Common myeloid progenitor, CD34-positive (primary cell): ENCODE data around the gene BLTP3B.
A peak's percentile ranks its signal among the peaks of the same experiment; 100 is the strongest.

Source experiments
- CTCF ChIA-PET: fragments of 350-600 bp; sonication (Branson Sonifier 250); formaldehyde crosslinking; loops from one replicate; lab custom pipeline; 2021; ENCODE audit warnings: antibody characterized with exemption; lab: Charles Lee
- POLR2A ChIA-PET: fragments of 350-600 bp; sonication (Branson Sonifier 250); formaldehyde crosslinking; loops from one replicate; lab custom pipeline; 2021; ENCODE audit warnings: antibody characterized with exemption; lab: Charles Lee
- DNase-seq, 3 donors: peaks; one replicate each; pipeline versions ENCODE4 v3.0.0 to v3.0.0-alpha.2; 2013
- H3K27ac ChIP-seq, 2 experiments: 1 replicate in 1 of 2; 2 replicates in 1 of 2; pipeline ENCODE4 v1.7.0; 2013; ENCODE audit warnings: inconsistent platforms in 2 of 2, low read length in 2 of 2, mild to moderate bottlenecking in 2 of 2, low read depth in 1 of 2, moderate library complexity in 1 of 2; ENCODE audit not compliant: severe bottlenecking in 2 of 2, insufficient read depth in 1 of 2, poor library complexity in 1 of 2
- H3K27me3 ChIP-seq, 5 experiments: replicated peaks in 2 of 5; 1 replicate in 3 of 5; 2 replicates in 2 of 5; pipeline versions ENCODE4 v1.6.1 to v1.7.0; 2013; ENCODE audit warnings: low read length in 4 of 5, mild to moderate bottlenecking in 2 of 5, moderate library complexity in 2 of 5, inconsistent platforms in 1 of 5; ENCODE audit not compliant: insufficient read depth in 5 of 5, control insufficient read depth in 4 of 5
- H3K36me3 ChIP-seq, 4 experiments: 1 replicate in 2 of 4; 2 replicates in 2 of 4; pipeline versions ENCODE4 v1.6.1 to v1.7.0; 2013; ENCODE audit warnings: low read length in 3 of 4, control low read depth in 1 of 4, mild to moderate bottlenecking in 1 of 4; ENCODE audit not compliant: control insufficient read depth in 4 of 4, insufficient read depth in 4 of 4
- H3K4me1 ChIP-seq, 4 experiments: 1 replicate in 3 of 4; 2 replicates in 1 of 4; pipeline versions ENCODE4 v1.6.1 to v1.7.1; 2013; ENCODE audit warnings: low read length in 3 of 4, mild to moderate bottlenecking in 3 of 4, control low read depth in 1 of 4, inconsistent platforms in 1 of 4, moderate library complexity in 1 of 4; ENCODE audit not compliant: control insufficient read depth in 4 of 4, insufficient read depth in 4 of 4; ENCODE audit errors: control extremely low read depth in 1 of 4
- H3K4me3 ChIP-seq, 7 experiments: 1 replicate in 4 of 7; 2 replicates in 3 of 7; pipeline versions ENCODE4 v1.5.1 to v1.7.0; 2013; ENCODE audit warnings: mild to moderate bottlenecking in 7 of 7, low read length in 6 of 7, moderate library complexity in 6 of 7, inconsistent platforms in 2 of 7, low read depth in 2 of 7, control low read depth in 1 of 7; ENCODE audit not compliant: insufficient read depth in 4 of 7, control insufficient read depth in 1 of 7; ENCODE audit errors: extremely low read depth in 1 of 7
- H3K9me3 ChIP-seq, 5 experiments: 1 replicate in 4 of 5; 2 replicates in 1 of 5; pipeline versions ENCODE4 v1.6.1 to v1.7.1; 2013; ENCODE audit warnings: low read length in 4 of 5, mild to moderate bottlenecking in 2 of 5, inconsistent platforms in 1 of 5, low read depth in 1 of 5, moderate library complexity in 1 of 5; ENCODE audit not compliant: control insufficient read depth in 4 of 5, insufficient read depth in 2 of 5; ENCODE audit errors: control extremely low read depth in 1 of 5
- WGBS: methylation state at CpG from one replicate; pipeline ENCODE4 v1.1.5; 2013; ENCODE audit not compliant: insufficient coverage; 5-methylcytosine and 5-hydroxymethylcytosine counted together

BLTP3B gene

GRCh38 chr12:100170313-100170858 is 27.7 kb upstream of the BLTP3B start:
- H3K9me3 ChIP-seq, result peaks cover 0 to 8% (median 0%) of the 10 kb centered on the region in 5 experiments
- WGBS, result 97% methylated on average over 4 of the region's 7 CpGs
- H3K4me1 ChIP-seq, result no peaks in the 10 kb centered on the region
- H3K4me3 ChIP-seq, result no peak overlapping the region
- CTCF ChIA-PET, result no interaction called here
- H3K36me3 ChIP-seq, result peaks cover 0 to 12% (median 6%) of the 10 kb centered on the region in 4 experiments
- POLR2A ChIA-PET, result no interaction called here
- DNase-seq, result no peak
- H3K27me3 ChIP-seq, result no peaks in the 10 kb centered on the region
- H3K27ac ChIP-seq, result no peak overlapping the region

GRCh38 chr12:100169345-100169744 is 26.7 kb upstream of the BLTP3B start:
- ChIA-PET POLR2A (no interaction called here), CTCF (interaction anchor here (0.6 to 1.7 kb wide), 4 partner anchors 11 to 16 kb away, joined by 3 to 4 read pairs (median 3); no protein-coding TSS in a partner anchor)
- no peak for DNase-seq
- Histone ChIP-seq H3K27ac (no peak overlapping the region), H3K27me3 (no peaks in the 10 kb centered on the region), H3K4me3 (no peak overlapping the region), H3K36me3 (peaks cover 0 to 12% (median 6%) of the 10 kb centered on the region in 4 experiments), H3K9me3 (peaks cover 0 to 8% (median 0%) of the 10 kb centered on the region in 5 experiments), H3K4me1 (peaks cover 0 to 4% (median 1%) of the 10 kb centered on the region in 4 experiments)
- WGBS, result 98% methylated on average over 9 of the region's 9 CpGs

DNA sequence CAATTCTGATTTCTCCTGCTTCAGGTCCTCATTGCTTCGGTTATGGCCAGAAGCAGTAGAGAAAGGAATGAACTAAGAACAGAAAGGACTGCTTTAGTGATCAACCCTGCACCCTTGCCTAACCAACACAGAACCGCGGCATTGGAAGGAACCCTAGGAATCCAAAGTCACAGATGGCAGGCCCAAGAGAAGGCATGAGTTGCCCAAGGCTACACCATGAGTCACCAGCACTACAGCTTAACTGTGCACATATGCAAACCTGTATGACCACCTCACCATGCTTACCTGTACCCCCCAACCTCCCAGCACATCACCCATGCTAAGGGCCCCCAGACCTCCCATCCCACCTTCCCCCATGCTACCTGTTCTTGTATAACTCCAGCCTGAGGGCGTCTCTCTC is 25.9 kb upstream of the BLTP3B start:
- no peak for DNase-seq
- Histone ChIP-seq H3K36me3 (peaks cover 0 to 12% (median 5%) of the 10 kb centered on the region in 4 experiments), H3K27me3 (no peaks in the 10 kb centered on the region), H3K4me1 (peaks cover 0 to 11% (median 7%) of the 10 kb centered on the region in 4 experiments), H3K4me3 (no peak overlapping the region), H3K9me3 (peaks cover 0 to 8% (median 0%) of the 10 kb centered on the region in 5 experiments), H3K27ac (no peak overlapping the region)
- CTCF ChIA-PET, result interaction anchor here (1.2 to 1.7 kb wide), 2 partner anchors 14 to 16 kb away, joined by 3 to 4 read pairs; no protein-coding TSS in a partner anchor
- 83% methylated on average over 4 of the region's 4 CpGs for WGBS
- POLR2A ChIA-PET, result no interaction called here

DNA sequence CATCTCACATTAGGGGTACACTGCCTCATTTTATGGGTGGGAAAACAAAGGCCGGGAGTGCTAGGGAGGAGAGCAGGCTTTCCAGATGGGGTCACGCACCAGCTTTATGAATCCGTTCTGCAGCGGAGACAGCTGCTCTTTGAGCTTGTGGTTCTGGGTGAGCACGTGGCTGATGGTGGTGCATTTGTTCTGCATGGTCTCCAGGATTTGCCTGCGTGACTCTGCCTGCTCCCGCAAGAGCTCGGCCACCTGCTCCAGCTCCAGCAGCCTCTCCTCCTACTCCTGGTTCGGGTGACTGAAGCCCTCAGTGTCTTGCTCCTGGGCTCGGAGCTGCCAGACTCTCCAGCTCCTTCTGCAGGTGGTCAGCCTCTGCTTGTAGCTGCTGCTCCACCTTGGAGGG is 23.6 kb upstream of the BLTP3B start:
- 97% methylated on average over 10 of the region's 10 CpGs for whole genome bisulfite sequencing
- Histone ChIP-seq H3K27ac (no peak overlapping the region), H3K36me3 (peaks cover 0 to 3% (median 0%) of the 10 kb centered on the region in 4 experiments), H3K4me3 (no peak overlapping the region), H3K27me3 (no peaks in the 10 kb centered on the region), H3K4me1 (peaks cover 0 to 16% (median 10%) of the 10 kb centered on the region in 4 experiments), H3K9me3 (no peaks in the 10 kb centered on the region)
- ChIA-PET POLR2A (no interaction called here), CTCF (interaction anchor here (5.2 kb wide), 1 partner anchor 13 kb away, joined by 33 read pairs; no protein-coding TSS in a partner anchor)
- no peak for DNase-seq

DNA sequence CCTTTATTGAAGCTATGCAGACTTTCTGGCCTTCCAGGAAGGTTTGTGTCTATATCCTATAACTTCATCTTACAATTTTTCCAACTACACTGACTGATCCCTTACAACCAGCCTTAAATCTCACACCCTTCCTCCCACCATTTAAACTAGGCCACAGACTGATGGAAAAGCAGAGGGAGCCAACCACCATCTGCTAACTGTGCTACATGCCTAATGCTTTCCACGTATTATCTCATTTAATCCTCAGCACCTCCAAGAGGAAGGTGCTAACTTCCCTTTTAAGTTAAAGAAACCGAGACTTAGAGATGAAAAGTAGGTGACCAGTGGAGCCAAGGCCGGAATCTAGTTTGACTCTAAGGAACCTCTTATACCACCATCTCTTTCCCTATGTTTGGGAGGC is 22.7 kb upstream of the BLTP3B start:
- ChIA-PET POLR2A (no interaction called here), CTCF (interaction anchor here (0.6 to 5.2 kb wide), 3 partner anchors 12 to 1726 kb away, joined by 3 to 33 read pairs (median 3); no protein-coding TSS in a partner anchor)
- no peak for DNase-seq
- Histone ChIP-seq H3K4me3 (no peak overlapping the region), H3K4me1 (peaks cover 0 to 16% (median 10%) of the 10 kb centered on the region in 4 experiments), H3K36me3 (peaks cover 0 to 3% (median 0%) of the 10 kb centered on the region in 4 experiments), H3K27ac (no peak overlapping the region), H3K27me3 (no peaks in the 10 kb centered on the region), H3K9me3 (no peaks in the 10 kb centered on the region)
- WGBS, result 92% methylated on average over 3 of the region's 3 CpGs

GRCh38 chr12:100164153-100164704 is 21.6 kb upstream of the BLTP3B start:
- H3K4me3 ChIP-seq, result peak overlapping the region in 6 of 7 experiments; percentile 42 to 78 (median 56)
- peaks cover 0 to 16% (median 10%) of the 10 kb centered on the region in 4 experiments for H3K4me1 ChIP-seq
- peaks cover 0 to 3% (median 0%) of the 10 kb centered on the region in 4 experiments for H3K36me3 ChIP-seq
- 100% methylated on average over 1 of the region's 7 CpGs for WGBS
- H3K27me3 ChIP-seq, result no peaks in the 10 kb centered on the region
- H3K27ac ChIP-seq, result no peak overlapping the region
- peak in 2 of 3 donors; percentile 25 to 40 for DNase-seq
- ChIA-PET POLR2A (no interaction called here), CTCF (interaction anchor here (1.3 to 5.2 kb wide), 4 partner anchors 11 to 31 kb away, joined by 3 to 33 read pairs (median 4); no protein-coding TSS in a partner anchor)
- no peaks in the 10 kb centered on the region for H3K9me3 ChIP-seq
